HG03196 (cell line): Measurements from ENCODE around the gene SLC8A1.

Experiments
- ATAC-seq: cut with Tn5 transposase; IDR thresholded peaks from one replicate; pipeline ENCODE4 v1.9.1; 2021; ENCODE audit not compliant: unreplicated experiment

Gene SLC8A1

DNA sequence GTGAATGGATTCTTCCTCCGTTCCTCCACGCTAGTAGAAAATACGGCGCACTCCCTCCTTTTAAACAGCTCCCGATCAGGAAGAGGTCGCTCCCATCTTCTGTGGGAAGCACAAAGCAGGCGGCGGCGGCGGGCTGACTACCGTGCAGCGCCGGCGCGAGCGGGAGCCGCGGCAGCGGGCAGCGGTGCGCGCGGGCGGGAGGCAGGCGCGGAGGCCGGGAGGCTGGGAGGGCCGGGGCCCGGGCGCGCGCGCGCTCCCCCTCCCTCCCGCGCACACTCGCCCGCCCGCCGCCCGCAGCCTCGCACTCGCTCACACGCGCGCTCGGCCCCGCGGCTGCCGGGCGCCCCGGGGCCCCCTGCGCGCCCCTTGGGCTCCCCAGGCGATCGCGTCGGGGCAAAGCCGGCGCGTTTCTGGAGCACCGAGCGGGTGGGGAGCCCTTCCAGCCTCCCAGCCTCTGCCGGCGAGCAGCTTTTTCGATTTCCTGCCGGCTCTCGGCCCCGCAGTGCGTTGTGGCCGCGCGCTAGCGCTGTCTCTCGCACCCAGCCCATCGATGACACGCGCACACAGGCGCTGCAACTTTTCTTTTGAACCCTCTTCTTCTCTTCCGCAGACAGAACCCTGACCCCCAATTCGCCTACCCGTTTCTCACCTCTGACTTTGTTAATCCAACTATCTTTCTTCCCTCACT, at the start of gene SLC8A1:
SLC8A1 (minus strand) TSS at position 173 of the 688 bp plus-strand sequence.
- ATAC-seq, result no peak

DNA sequence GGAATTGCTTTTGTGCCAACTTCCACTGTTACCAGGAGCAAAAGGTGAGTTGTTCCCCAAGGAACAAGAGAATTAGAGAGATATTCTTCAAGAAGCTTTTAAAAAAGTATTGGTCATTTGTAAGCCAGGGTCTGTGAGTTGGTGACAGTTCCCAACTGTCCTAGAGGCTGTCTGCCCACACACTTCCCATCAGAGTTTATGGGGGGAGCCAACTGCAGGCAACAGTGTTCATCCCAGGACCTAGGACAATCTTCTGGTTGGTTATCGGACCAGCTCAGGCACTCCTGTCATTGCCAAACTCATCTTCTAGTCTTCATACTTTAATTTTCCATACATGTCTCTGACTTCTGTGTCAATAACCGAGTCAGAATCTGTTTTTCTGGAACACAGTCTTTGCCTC, 47.5 kb upstream of the SLC8A1 start:
- ATAC-seq, result no peak

DNA sequence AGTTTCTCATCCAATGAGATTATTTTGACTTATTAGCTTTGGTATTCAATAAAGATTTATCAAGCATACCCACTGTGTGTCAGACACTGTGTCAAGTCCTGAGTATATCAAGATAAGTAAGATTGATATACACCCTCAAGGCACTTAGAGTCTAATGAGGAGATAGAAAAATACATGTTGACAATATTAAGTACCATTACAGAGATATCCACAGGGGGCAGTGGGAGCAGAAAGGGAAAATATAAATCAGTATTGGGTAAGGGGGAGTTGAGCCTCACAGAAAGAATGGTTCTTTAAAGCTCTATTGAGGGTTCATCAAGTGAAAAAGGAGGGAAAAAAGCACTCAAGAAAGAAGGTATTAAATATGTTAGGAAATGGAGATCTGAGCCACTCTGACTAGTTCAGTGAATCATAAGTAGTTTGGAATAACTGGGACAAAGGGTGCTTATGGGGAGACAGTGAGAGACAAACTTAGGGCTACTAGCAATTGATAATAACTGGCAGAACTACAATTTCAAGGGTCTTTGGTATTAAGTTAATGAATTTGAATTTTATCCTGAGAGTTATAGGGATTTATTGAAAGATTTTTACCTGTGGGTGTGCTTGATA, 45.5 kb upstream of the SLC8A1 start:
- no peak for ATAC-seq

DNA sequence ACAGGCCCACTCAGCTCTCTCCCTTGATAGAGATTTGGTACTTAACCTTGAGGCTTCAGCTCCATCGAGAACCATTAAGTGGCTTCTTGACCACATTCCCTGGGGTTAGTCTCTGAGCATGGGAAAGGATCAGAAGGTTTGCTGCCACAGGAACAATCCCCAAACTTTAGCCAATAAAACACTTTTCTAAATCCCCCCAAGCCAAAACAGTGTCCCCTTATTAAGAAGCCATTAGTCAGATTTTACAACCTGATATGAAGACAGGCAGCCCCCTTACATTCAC, 37.7 kb upstream of the SLC8A1 start:
- ATAC-seq, result no peak

DNA sequence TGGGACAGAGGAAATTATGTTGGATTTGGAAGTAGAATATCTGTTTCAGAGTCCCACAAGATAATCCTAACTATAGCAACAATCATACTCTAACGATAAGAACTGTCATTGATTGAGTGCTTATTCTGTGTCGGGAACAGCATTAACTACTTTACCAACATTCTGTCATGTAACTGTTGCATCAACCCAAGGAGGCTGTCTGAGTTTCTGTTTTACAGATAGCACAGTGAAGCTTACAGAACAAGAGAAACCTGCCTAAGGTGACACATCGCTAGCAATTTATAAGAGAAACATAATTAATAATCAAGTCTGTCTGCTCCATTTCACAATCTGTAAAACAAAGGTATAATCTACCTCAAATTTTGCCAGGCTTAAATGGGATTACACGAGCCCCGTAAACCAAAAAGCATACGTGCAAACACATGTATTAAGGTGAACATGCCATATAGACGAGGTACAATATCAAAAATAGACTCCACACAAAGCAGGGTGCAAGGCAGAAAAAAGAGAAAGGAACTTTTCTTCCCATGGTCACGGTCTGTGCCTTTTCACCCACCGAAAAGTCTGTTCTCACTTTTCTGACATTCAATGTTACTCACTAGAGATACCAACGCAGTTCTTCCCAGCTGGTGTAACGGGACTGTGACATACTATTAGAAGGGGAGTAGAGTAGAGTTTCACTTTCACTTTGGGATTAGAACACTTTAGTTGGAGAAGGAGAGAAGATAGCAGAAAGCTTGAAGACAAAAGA, 37.2 kb upstream of the SLC8A1 start:
- no peak for ATAC-seq

DNA sequence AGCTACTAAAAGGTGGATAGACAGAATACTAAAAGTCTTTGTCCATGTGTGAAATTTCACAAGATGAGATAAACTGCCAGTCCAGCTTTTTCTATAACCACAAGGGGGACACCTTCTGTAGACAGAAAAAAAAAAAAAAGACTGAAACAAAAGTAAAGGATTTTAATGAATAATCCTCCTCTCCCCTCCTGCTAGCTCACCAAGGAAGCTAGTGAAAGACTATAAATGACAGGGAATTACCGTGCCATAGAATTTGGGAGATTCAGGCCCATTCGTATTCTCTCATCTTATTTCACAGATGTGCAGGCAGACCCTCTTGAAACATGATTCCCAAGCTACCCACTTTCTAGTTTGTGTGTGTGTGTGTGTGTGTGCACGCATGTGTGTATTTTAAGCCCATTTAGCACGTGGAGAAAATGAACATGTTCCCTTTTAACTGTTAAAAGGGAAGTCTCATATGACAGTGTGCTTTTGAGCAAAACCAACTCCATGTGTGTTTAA, 36.3 kb upstream of the SLC8A1 start:
- ATAC-seq, result no peak

DNA sequence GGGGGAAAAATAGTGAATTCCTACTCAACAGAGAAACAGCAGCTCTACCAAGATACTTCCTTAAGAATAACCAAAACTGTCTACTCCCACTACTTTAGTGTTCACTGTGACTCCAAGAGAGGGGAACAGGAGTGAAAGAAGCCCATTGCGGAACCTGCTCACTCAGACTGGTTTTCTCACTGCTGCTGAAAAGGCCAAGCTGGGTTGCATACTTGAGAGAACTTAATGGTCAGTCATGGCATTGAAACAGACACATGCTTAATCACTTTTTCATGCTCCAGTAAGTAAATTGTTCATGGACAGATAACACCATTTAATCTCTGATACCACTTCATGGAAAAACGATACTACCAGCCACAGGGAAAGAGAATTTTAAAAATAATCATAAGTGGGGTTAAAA, 35.7 kb upstream of the SLC8A1 start:
- ATAC-seq, result no peak

DNA sequence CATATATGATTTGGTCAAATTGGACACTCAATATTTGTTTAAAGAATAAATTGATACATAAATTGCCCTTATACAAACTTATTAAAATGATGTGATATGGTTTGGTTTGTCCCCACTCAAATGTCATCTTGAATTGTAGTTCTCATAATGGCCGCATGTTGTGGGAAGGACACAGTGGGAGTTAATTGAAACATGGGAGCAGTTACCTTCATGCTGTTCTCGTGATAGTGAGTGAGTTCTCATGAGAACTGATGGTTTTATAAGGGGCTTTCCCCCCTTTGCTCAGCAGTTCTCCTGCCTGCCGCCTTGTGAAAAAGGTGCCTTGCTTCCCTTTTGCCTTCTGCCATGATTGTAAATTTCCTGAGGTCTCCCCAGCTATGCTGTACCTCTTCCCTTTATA, 34.0 kb upstream of the SLC8A1 start:
- no peak for ATAC-seq

DNA sequence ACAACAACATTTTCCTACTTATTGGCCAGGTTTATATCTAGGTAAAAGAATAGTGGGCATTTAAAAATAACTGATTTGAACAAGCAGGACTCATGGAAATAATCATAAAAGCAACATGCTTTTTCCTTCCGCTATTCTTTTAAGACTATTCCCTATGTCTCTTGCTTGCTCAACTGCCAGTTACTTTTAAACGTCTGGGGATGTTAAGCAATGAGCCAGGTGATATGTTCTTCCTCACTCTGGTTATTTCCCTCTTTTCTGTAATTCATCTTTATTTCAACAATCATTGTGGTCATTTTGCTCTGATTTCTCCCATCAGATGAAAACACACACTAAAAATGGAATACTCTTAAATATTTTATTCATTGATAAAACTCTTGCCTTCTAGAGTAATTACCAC, 33.4 kb upstream of the SLC8A1 start:
- no peak for ATAC-seq

DNA sequence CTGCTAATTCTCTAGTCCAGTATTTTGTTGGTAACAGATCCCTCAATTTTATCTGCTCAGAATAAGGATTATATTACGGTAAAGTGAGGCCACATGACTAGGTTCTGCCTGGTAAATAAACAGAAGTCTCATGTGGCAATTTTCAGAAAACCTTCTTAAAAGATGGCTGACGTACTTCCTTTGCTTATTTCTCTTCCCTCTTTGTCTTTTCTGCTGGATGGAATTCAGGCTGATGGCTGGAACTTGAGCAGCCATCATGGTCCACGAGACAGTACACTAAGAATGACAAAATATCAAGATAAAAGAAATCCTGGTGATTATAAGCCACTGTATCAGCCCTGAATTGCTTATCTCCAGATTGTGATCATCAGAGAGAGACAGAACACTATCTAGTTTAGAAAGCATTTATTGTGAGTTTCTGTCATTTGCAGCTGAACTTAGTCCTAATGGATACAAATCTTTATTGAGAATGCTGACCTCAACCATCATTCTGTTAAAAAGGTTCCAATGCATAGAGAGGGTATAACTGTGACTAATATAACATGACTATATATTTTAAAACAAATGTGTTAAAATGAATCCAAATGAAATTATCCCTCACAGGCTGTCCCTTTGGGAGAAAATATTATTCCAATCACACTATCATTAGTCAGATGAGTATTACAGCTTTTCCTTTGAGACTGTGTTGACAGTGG, 31.8 kb upstream of the SLC8A1 start:
- ATAC-seq, result no peak

DNA sequence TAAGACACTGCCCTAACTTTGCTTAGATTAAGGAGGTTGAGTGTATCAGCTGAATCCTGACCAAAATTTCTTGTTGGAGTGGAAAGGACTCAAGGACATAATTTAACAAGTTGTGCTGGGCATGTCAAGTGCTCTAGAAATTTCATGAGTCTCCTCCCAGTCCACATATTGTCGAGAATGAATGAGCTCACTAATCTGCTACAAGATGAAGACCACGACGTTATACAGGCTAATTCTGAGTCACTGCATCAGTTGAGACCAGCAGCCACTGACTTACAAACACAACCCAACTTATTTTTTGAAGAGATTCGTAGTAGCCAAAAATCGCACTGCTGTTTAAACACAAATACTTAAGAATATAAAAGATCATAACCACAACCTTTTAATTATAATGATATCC, 28.7 kb upstream of the SLC8A1 start:
- ATAC-seq, result no peak

DNA sequence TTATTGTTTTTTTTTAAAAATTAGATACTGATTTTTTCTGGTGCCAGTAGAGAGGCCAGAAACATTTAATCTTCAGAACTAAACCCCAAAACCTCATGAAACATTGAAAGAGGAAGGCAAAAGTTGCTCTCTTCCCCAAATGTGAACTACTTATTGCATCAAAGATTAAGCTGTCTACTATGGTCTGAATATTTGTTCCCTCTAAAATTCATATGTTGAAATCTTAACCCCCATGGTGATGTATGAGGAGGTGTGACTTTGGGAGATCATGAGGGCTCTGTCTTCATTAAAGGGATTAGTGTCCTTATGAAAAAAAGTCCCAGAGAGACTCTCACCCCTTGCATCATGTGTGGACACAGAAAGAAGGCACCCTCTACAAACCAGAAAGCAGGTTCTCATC, 28.2 kb upstream of the SLC8A1 start:
- ATAC-seq, result no peak

DNA sequence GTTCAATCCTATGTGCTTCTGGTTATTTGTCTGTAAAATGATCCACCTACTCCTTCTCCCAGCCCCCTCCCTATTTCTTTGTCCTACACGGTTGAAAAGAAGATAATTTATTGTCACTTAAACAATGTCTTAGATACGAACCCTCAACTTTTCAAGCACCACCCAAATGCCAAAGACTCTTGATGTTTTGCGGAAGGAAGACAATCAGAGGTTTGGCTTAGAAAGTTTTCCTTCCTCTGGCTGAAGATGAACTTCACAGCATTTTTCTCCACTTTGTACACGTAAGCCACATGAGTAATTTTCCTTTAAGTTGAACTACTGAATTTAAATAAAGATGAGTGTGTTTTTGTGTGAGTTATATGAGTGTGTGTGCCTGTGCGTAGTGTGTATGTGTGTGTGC, 25.5 kb upstream of the SLC8A1 start:
- ATAC-seq, result no peak

DNA sequence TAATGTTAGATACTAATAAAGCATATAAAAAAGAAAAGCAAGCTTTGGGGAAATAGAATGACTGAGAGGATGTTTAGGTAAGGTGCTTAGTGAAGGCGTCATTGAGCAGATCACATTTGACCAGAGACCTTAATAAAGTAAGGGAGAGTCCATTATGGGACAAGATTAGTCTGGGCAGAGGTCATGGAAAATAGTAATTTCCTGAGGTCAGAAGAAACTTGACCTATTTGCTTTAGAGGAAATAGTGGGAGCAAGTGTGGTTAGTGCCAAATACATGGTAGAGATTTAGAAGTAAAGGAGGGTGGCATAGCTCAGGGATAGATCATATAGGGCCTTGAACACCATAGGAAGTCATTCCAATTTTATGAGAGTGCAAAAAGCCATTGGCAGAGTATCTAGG, 24.5 kb upstream of the SLC8A1 start:
- no peak for ATAC-seq

DNA sequence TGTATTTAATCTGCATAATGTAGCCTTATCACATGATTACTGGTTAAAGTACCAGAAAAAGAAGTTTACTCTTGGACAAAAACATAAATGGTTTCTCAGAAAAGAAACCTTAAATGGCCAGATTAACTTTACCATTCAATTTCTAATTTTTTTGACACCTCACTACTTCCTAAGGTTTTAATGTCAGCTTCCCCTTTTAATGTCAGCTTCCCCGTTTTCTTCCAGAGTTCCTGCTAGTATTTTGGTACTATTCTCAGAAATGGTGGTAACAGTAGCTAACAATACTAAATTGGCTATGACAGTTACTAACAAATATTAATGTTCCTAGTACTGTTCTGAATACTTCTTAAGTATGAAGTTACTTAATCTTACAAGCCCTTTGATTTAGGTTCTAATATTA, 22.4 kb upstream of the SLC8A1 start:
- no peak for ATAC-seq

DNA sequence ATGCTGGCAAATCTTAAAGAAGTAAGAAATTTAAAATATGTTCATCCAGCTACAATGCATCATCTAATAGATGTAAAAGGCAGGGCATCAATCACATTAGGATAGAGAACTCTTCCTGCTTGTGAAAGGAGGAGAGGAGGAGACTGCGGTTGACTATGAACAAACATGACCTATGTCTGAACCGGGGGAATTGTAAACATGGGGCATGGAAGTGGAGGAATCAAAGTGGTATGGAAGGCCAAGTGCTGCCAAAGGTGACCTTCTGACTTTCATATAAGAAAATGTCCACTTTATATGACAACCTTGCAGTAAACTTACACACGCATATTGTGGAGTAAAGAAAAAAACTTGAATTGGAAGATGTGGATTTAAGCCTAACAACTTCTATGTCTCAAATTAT, 20.0 kb upstream of the SLC8A1 start:
- ATAC-seq, result no peak

DNA sequence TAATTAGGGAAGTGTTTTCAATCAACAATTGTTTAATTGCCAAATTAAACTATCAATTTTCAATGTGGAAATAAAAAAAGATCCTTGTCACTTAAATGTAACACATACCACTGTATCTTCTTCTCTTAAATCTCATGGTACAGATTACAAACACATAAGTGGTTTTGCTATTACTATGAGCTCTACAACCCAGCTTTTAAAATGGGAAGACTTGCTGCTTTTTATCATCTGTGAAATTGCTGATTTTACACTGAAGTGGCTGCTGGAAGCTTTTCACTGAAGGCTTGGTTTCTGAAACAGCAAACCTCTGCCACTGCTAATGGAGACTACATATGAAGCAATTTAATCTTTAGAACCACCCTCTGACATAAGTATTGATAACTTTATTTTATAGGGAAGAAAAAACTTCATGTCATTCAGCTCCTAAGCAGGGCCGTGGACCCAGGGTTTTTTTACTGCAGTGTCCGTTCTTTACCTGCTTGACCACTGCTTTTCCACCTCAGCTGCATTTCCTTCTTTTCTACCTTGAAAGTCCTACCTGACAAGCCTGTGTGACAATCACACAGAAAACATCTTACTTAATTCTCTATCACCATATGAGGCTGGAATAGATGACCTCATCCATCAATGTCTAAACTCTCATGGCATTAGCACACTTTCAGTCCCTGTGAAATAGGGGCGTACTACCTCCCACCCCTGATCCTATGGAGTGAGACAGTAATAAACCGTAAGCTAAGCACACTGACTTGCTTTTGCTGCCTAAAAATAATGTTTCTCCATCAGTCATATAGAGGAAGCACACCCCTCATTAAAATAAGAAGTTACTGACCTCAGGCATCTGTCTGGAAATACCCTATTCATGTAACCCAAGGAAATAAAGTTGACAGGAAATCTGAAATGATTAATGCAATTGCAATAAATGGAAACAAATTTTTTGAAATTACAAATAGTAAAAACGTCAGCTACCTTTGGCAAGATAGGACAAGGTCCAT, 19.2 kb upstream of the SLC8A1 start:
- no peak for ATAC-seq

DNA sequence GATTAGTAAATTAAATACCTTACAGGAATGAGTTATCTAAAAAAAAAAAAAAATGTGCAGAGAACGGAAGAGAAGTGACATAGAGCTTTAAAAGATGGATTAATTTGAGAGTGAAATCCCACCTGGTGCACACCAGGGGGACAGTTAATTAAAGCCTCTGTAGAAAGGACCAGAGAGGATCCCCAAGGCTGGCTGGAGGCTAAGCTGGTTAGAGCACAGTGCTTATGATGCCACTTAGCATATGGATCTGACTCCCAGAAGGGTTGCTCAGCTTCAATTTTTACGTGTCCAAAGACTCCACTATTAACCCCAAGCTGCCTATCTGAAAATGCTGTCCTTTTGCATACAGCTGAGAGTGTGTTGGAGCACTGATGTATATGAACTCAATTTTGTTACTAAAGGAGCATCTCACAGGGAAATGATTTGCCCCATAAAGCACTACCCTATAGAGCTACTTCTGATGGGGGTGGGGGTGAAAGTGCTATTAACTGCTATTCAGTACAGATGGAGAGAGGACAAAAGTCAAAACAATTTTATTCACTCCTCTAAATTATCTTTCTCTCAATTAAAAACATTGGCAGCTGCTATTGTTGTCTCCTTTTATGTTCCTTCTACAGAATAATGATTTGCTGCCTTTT, 15.2 kb upstream of the SLC8A1 start:
- no peak for ATAC-seq

DNA sequence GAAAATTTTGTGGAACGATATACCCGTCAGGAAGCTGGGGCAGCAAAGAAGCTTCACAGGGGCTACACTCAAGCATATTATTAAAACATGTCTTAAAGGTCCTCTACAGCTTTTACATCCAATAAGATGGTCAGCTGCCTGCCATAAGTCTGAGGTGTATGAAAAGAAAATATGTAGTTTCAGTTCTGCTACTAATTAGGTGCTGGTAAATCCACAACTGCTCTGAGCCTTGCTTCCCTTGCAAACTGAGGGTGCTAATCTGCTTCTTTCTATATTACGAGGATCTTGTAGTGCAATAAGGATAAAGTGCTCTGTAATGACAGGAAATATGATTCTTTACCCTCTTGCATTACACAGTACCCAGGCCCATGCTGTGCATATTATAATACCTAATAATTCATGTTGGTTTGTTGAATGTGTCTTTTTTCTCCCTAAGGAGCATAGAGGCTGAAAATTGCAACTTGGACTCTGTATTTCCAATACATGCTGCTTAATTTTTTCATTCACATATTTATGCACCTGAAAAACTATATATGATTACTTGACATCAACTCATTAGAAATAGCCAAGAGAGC, 14.5 kb upstream of the SLC8A1 start:
- no peak for ATAC-seq

DNA sequence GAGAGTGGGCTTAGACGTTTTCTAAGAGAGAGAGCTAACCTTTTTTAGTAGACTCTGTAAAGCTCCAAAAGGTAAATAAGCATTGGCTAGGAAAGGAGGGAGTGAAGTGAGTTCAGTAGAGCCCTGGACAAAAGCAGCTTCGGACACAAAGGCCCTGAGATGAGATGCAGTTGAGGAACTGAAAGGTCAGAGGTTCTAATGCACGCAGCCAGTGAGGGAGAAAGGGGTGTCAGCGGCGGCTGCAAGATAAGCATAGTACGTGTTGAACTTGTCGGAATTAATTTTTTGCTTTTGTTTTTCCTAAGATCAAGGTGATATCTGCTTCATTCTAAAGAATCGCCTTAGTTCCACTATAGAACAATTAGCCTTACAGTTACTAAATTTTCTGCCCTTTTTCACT, 11.2 kb upstream of the SLC8A1 start:
- ATAC-seq, result no peak
